IMR-90 (cell line): Measurements from ENCODE around the gene RNPEPL1. TPM values are rescaled to one million over a fixed set of nuclear protein-coding genes. Genes with fewer than 3 reads are reported as not detected.

Experiments
- ATAC-seq: fragments of 200-7000 bp; cut with Tn5 transposase; 2 replicates; pipeline ENCODE4 v1.9.1; 2020; ENCODE audit warnings: low read depth, mild to moderate bottlenecking, moderate library complexity
- BruUV-seq: library from RNA; stranded (reverse); fragments of 400-500 nt; replicated peaks from 2 replicates; lab custom pipeline; 2021; lab: Mats Ljungman, UMichigan
- CTCF ChIA-PET: fragments of 300-600 bp; formaldehyde crosslinking; extraction: SDS; loops from one replicate; lab custom pipeline; 2021; ENCODE audit warnings: antibody characterized with exemption; lab: Yijun Ruan, JAX
- POLR2A ChIA-PET: fragments of 300-600 bp; sonication (Branson Sonifier 250); formaldehyde crosslinking; loops from one replicate; lab custom pipeline; 2022; ENCODE audit warnings: antibody characterized with exemption; ENCODE audit not compliant: unreplicated experiment; lab: Charles Lee
- DNase-seq: peaks from one replicate; pipeline ENCODE4 v3.0.0; 2013
- H2AFZ ChIP-seq: replicated peaks from 2 replicates; pipeline ENCODE3; 2013; ENCODE audit warnings: low read length, mild to moderate bottlenecking; ENCODE audit not compliant: poor library complexity
- H2AK5ac ChIP-seq: 2 replicates; pipeline ENCODE4 v1.6.1; 2013; ENCODE audit warnings: low read depth, low read length, inconsistent platforms
- H2AK9ac ChIP-seq: replicated peaks from 2 replicates; pipeline ENCODE3; 2013; ENCODE audit warnings: mild to moderate bottlenecking, low read depth, low read length, moderate library complexity; ENCODE audit not compliant: poor library complexity
- H2BK120ac ChIP-seq: 2 replicates; pipeline ENCODE4 v1.6.1; 2013; ENCODE audit warnings: low read depth, low read length, inconsistent platforms
- H2BK15ac ChIP-seq: 3 replicates; pipeline ENCODE4 v1.6.1; 2013; ENCODE audit warnings: low read depth, low read length, inconsistent platforms
- H2BK20ac ChIP-seq: 2 replicates; pipeline ENCODE4 v1.6.1; 2013; ENCODE audit warnings: low read depth, mild to moderate bottlenecking, inconsistent platforms, low read length, moderate library complexity
- H2BK5ac ChIP-seq: 2 replicates; pipeline ENCODE4 v1.6.1; 2013; ENCODE audit warnings: mild to moderate bottlenecking, low read depth, low read length, inconsistent platforms; ENCODE audit not compliant: poor library complexity, severe bottlenecking
- H3K14ac ChIP-seq: replicated peaks from 2 replicates; pipeline ENCODE4 v1.6.1; 2013; ENCODE audit warnings: low read depth, low read length, inconsistent platforms
- H3K18ac ChIP-seq: 2 replicates; pipeline ENCODE4 v1.6.1; 2013; ENCODE audit warnings: low read depth, low read length, control low read depth
- H3K23ac ChIP-seq: 2 replicates; pipeline ENCODE4 v1.6.1; 2013; ENCODE audit warnings: low read depth, low read length, inconsistent platforms
- H3K27ac ChIP-seq: 2 replicates; pipeline ENCODE4 v1.5.1; 2013; ENCODE audit warnings: mild to moderate bottlenecking, control low read depth, low read length; ENCODE audit not compliant: insufficient read depth
- H3K27me3 ChIP-seq: 2 replicates; pipeline ENCODE4 v1.6.1; 2013; ENCODE audit warnings: low read length; ENCODE audit not compliant: control insufficient read depth, insufficient read depth
- H3K36me3 ChIP-seq: 2 replicates; pipeline ENCODE4 v1.6.1; 2013; ENCODE audit warnings: low read length, mixed read lengths; ENCODE audit not compliant: control insufficient read depth, insufficient read depth
- H3K4ac ChIP-seq: 2 replicates; pipeline ENCODE4 v1.6.1; 2013; ENCODE audit warnings: low read depth, low read length, inconsistent platforms
- H3K4me1 ChIP-seq: 2 replicates; pipeline ENCODE4 v1.6.1; 2013; ENCODE audit warnings: low read length, mixed read lengths; ENCODE audit not compliant: control insufficient read depth, insufficient read depth
- H3K4me2 ChIP-seq: 2 replicates; pipeline ENCODE4 v1.6.1; 2013; ENCODE audit warnings: low read depth, mild to moderate bottlenecking, control low read depth, low read length, moderate library complexity
- H3K4me3 ChIP-seq: 2 replicates; pipeline ENCODE4 v1.5.1; 2013; ENCODE audit warnings: low read depth, mild to moderate bottlenecking, control low read depth, low read length, moderate library complexity; ENCODE audit not compliant: insufficient read depth
- H3K56ac ChIP-seq: 2 replicates; pipeline ENCODE4 v1.6.1; 2013; ENCODE audit warnings: low read length, inconsistent platforms; ENCODE audit not compliant: insufficient read depth; ENCODE audit errors: extremely low read depth
- H3K79me1 ChIP-seq, 2 experiments: 2 replicates each; pipeline ENCODE4 v1.6.1; 2013; ENCODE audit warnings: low read length in 2 of 2, inconsistent platforms in 1 of 2, low read depth in 1 of 2
- H3K9ac ChIP-seq: 2 replicates; pipeline ENCODE4 v1.6.1; 2013; ENCODE audit warnings: low read depth, low read length, control low read depth
- H3K9me1 ChIP-seq: 2 replicates; pipeline ENCODE4 v1.6.1; 2013; ENCODE audit warnings: low read length, inconsistent platforms; ENCODE audit not compliant: insufficient read depth
- H3K9me3 ChIP-seq: 2 replicates; pipeline ENCODE4 v1.6.1; 2013; ENCODE audit warnings: low read length; ENCODE audit not compliant: control insufficient read depth, insufficient read depth
- H4K20me1 ChIP-seq: 2 replicates; pipeline ENCODE4 v1.6.1; 2013; ENCODE audit warnings: low read length, inconsistent platforms; ENCODE audit not compliant: insufficient read depth
- H4K5ac ChIP-seq: 2 replicates; pipeline ENCODE4 v1.6.1; 2013; ENCODE audit warnings: mild to moderate bottlenecking, low read depth, low read length, control low read depth
- H4K8ac ChIP-seq, 2 experiments: 2 replicates each; pipeline ENCODE4 v1.6.1; 2013; ENCODE audit warnings: low read depth in 2 of 2, low read length in 2 of 2, control low read depth in 1 of 2, inconsistent platforms in 1 of 2
- H4K91ac ChIP-seq: 2 replicates; pipeline ENCODE4 v1.6.1; 2013; ENCODE audit warnings: low read depth, low read length, inconsistent platforms; ENCODE audit not compliant: insufficient read depth
- CEBPB ChIP-seq: IDR thresholded peaks from 2 replicates; pipeline ENCODE4 v1.6.1; 2012; ENCODE audit warnings: low read depth, low read length, improper control_type of control experiment
- MAZ ChIP-seq: IDR thresholded peaks from 2 replicates; pipeline ENCODE4 v1.6.1; 2012; ENCODE audit warnings: low read depth, mild to moderate bottlenecking, low read length, improper control_type of control experiment, moderate library complexity, borderline replicate concordance
- NFE2L2 ChIP-seq: fragments of 150-350 bp; IDR thresholded peaks from 2 replicates; pipeline ENCODE4 v1.6.1; 2016; ENCODE audit warnings: low read depth, mild to moderate bottlenecking, low read length
- POLR2A ChIP-seq: IDR thresholded peaks from 2 replicates; pipeline ENCODE4 v1.6.1; 2012; ENCODE audit warnings: mild to moderate bottlenecking, low read depth, low read length
- RAD21 ChIP-seq: IDR thresholded peaks from 2 replicates; pipeline ENCODE4 v1.6.1; 2012; ENCODE audit warnings: low read length, improper control_type of control experiment
- RCOR1 ChIP-seq: IDR thresholded peaks from 2 replicates; pipeline ENCODE4 v1.6.1; 2012; ENCODE audit warnings: mild to moderate bottlenecking, low read length, improper control_type of control experiment; ENCODE audit not compliant: insufficient replicate concordance
- whole genome bisulfite sequencing, 2 experiments: methylation state at CpG; one replicate each; pipeline versions ENCODE4 v1.1.5 to v1.1.7; 2013; ENCODE audit warnings: missing lambda C conversion rate in 2 of 2; ENCODE audit not compliant: insufficient read length in 1 of 2; ENCODE audit errors: extremely low coverage in 2 of 2; 5-methylcytosine and 5-hydroxymethylcytosine counted together
- dilution Hi-C: fragments of 300-500 bp; cut with HindIII; formaldehyde crosslinking; loops from one replicate; pipeline ENCODE4 v1.14.3; 2018; ENCODE audit warnings: low sequenced_read_pairs; ENCODE audit not compliant: unreplicated experiment
- in situ Hi-C: fragments of 300-500 bp; cut with MboI; formaldehyde crosslinking; loops from 3 replicates; pipeline ENCODE4 v1.14.3; 2019; ENCODE audit warnings: low sequenced_read_pairs, inconsistent platforms, mixed read lengths
- intact Hi-C: fragments of 100-400 bp; cut with micrococcal nuclease; formaldehyde crosslinking; loops from 2 replicates; pipeline ENCODE4 v1.10.0; 2022
- polyA plus RNA-seq, 3 experiments: library from polyadenylated mRNA; depleted of rRNA; stranded (reverse); fragments of >200 nt; gene quantifications; 2 replicates each; pipeline ENCODE4 v1.2.3, GENCODE V29; 2012; ENCODE audit warnings: low replicate concordance in 1 of 3
- total RNA-seq: library from RNA; depleted of rRNA; stranded (reverse); fragments of >200 nt; gene quantifications from 2 replicates; pipeline ENCODE4 v1.2.3, GENCODE V29; 2012
- TF ChIP-seq, protein P1 (sequence below): fragments of 150-350 bp; IDR thresholded peaks from 2 replicates; pipeline ENCODE4 v1.6.1; 2016; ENCODE audit warnings: low read depth, mild to moderate bottlenecking, low read length, moderate library complexity, borderline replicate concordance
- TF ChIP-seq, protein P2 (sequence below): fragments of 150-350 bp; IDR thresholded peaks from 2 replicates; pipeline ENCODE4 v1.6.1; 2017; ENCODE audit warnings: mild to moderate bottlenecking, antibody characterized with exemption, low read length, low read depth
- TF ChIP-seq, protein P3 (sequence below): conservative IDR thresholded peaks from 2 replicates; pipeline ENCODE4 v1.5.1; 2012; ENCODE audit warnings: mild to moderate bottlenecking, low read depth, low read length, improper control_type of control experiment

The RNPEPL1 gene
- total and polyA plus RNA-seq, 2 of the 4 experiments (the other 2 are of a cell fraction) = 3.8 to 18.7 TPM

DNA sequence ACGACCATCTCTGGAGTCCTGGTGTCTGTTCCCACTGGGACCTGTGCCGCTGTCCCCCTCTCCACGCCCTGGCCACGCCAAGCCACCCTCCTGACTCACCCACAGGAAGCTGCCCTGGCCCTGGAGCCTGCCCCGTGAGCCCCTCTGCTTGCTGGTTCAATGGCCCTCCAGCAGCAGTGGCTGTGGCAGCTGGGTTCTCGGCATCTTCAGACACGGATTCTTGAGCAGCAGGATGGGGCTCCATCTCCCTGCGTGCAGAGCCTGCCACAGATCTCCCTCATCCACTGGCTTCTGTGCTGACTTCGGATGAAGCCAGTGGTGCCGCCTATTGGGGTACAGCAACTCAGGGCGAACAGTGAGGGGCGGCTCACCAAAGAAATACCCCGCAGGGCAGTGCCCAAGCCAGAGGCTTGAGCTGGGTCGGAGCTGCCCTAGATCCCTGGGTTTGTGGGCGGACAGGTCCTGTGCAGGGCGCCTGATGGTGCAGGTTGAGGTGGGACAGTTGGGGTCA lies 32.2 kb downstream of the RNPEPL1 start:
- Histone ChIP-seq H3K4ac (no peak overlapping the region), H2AK9ac (no peak overlapping the region), H4K5ac (no peak overlapping the region), H3K23ac (no peak overlapping the region), H2BK20ac (no peak overlapping the region), H4K20me1 (no peaks in the 10 kb centered on the region), H4K8ac (no peak overlapping the region), H2BK15ac (no peak overlapping the region), H3K79me1 (no peaks in the 10 kb centered on the region), H3K4me2 (no peak overlapping the region), H3K4me3 (no peak overlapping the region), H3K14ac (no peak overlapping the region), H3K4me1 (no peaks in the 10 kb centered on the region), H3K56ac (no peak overlapping the region), H3K18ac (no peak overlapping the region), H3K9me1 (no peaks in the 10 kb centered on the region; the same call in 1 of the 2 replicates), H3K9me3 (no peaks in the 10 kb centered on the region), H3K36me3 (peaks cover 19% of the 10 kb centered on the region), H2AFZ (no peak overlapping the region), H2AK5ac (no peak overlapping the region), H4K91ac (no peak overlapping the region), H2BK5ac (no peak overlapping the region), H3K9ac (no peak overlapping the region), H2BK120ac (no peak overlapping the region), H3K27ac (no peak overlapping the region), H3K27me3 (no peaks in the 10 kb centered on the region)
- ChIA-PET CTCF (no interaction called here), POLR2A (no interaction called here)
- TF ChIP-seq POLR2A (no peak), MAZ (no peak), NFE2L2 (no peak), RCOR1 (no peak), RAD21 (no peak), CEBPB (no peak)
- TF ChIP-seq, protein P1, sequence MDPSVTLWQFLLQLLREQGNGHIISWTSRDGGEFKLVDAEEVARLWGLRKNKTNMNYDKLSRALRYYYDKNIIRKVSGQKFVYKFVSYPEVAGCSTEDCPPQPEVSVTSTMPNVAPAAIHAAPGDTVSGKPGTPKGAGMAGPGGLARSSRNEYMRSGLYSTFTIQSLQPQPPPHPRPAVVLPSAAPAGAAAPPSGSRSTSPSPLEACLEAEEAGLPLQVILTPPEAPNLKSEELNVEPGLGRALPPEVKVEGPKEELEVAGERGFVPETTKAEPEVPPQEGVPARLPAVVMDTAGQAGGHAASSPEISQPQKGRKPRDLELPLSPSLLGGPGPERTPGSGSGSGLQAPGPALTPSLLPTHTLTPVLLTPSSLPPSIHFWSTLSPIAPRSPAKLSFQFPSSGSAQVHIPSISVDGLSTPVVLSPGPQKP = no peak
- TF ChIP-seq, protein P2, sequence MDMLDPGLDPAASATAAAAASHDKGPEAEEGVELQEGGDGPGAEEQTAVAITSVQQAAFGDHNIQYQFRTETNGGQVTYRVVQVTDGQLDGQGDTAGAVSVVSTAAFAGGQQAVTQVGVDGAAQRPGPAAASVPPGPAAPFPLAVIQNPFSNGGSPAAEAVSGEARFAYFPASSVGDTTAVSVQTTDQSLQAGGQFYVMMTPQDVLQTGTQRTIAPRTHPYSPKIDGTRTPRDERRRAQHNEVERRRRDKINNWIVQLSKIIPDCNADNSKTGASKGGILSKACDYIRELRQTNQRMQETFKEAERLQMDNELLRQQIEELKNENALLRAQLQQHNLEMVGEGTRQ = no peak
- TF ChIP-seq, protein P3, sequence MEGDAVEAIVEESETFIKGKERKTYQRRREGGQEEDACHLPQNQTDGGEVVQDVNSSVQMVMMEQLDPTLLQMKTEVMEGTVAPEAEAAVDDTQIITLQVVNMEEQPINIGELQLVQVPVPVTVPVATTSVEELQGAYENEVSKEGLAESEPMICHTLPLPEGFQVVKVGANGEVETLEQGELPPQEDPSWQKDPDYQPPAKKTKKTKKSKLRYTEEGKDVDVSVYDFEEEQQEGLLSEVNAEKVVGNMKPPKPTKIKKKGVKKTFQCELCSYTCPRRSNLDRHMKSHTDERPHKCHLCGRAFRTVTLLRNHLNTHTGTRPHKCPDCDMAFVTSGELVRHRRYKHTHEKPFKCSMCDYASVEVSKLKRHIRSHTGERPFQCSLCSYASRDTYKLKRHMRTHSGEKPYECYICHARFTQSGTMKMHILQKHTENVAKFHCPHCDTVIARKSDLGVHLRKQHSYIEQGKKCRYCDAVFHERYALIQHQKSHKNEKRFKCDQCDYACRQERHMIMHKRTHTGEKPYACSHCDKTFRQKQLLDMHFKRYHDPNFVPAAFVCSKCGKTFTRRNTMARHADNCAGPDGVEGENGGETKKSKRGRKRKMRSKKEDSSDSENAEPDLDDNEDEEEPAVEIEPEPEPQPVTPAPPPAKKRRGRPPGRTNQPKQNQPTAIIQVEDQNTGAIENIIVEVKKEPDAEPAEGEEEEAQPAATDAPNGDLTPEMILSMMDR = no peak
- 100% methylated on average over 3 of the region's 16 CpGs; no CpG with 5 or more reads in 1 of the 2 experiments for WGBS, 2 experiments
- in situ Hi-C loops (no loop called here), intact Hi-C loops (no loop called here), dilution Hi-C loops (no loop called here)
- ATAC-seq (no peak), DNase-seq (no peak)
- no TSS peak for BruUV-seq
